ENCODE data around the gene JARID2. TPM values are rescaled to one million over a fixed set of nuclear protein-coding genes. Genes with fewer than 3 reads are reported as not detected.

JARID2 gene
- total RNA-seq, 4 donors from 2014 or later: 11.6 to 22.5 (median 16.4) TPM

GRCh38 chr6:15256538-15257271, 10.8 kb downstream of the JARID2 start:
- Histone ChIP-seq H3K4me1 (peaks cover 87 to 91% of the 10 kb centered on the region in 2 donors), H3K36me3 (no peaks in the 10 kb centered on the region), H3K27me3 (no peaks in the 10 kb centered on the region), H3K27ac (peak overlapping the region; percentile 89 to 98 (median 95)), H3K9me3 (no peaks in the 10 kb centered on the region), H3K4me3 (no peak overlapping the region)
- no peak for TF ChIP-seq POLR2A (IDR thresholded peaks at IDR 0.05)
- TF ChIP-seq, protein P1, sequence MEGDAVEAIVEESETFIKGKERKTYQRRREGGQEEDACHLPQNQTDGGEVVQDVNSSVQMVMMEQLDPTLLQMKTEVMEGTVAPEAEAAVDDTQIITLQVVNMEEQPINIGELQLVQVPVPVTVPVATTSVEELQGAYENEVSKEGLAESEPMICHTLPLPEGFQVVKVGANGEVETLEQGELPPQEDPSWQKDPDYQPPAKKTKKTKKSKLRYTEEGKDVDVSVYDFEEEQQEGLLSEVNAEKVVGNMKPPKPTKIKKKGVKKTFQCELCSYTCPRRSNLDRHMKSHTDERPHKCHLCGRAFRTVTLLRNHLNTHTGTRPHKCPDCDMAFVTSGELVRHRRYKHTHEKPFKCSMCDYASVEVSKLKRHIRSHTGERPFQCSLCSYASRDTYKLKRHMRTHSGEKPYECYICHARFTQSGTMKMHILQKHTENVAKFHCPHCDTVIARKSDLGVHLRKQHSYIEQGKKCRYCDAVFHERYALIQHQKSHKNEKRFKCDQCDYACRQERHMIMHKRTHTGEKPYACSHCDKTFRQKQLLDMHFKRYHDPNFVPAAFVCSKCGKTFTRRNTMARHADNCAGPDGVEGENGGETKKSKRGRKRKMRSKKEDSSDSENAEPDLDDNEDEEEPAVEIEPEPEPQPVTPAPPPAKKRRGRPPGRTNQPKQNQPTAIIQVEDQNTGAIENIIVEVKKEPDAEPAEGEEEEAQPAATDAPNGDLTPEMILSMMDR (IDR thresholded peaks at IDR 0.05 in 4 of 5, conservative IDR thresholded peaks at IDR 0.05 in 1 of 5): no peak
- ATAC-seq (peak in 1 of 2 donors; percentile 70), DNase-seq (peak in 1 of 2 donors; percentile 47)
- intact Hi-C loops (cut with DNase I; ENCODE audit: low total_unique reads): no loop called here
- in situ Hi-C loops (cut with MboI; ENCODE audit: low sequenced_read_pairs in 4 of 4): loop anchor here (25.0 kb wide), 5 partner anchors 106 to 356 kb away; no protein-coding TSS in a partner anchor

- in situ Hi-C loops (cut with MboI; ENCODE audit: low sequenced_read_pairs in 4 of 4) (loop anchor here (25.0 kb wide), 5 partner anchors 105 to 355 kb away; no protein-coding TSS in a partner anchor), intact Hi-C loops (cut with DNase I; ENCODE audit: low total_unique reads) (no loop called here)
- peak overlapping the region in 3 of 4 donors; percentile 4 to 97 (median 93) for H3K27ac ChIP-seq
- H3K4me3 ChIP-seq: no peak overlapping the region
- DNase-seq (no peak), ATAC-seq (no peak)
- H3K27me3 ChIP-seq: no peaks in the 10 kb centered on the region
- peaks cover 85 to 87% of the 10 kb centered on the region in 2 donors for H3K4me1 ChIP-seq
- H3K36me3 ChIP-seq: no peaks in the 10 kb centered on the region
- H3K9me3 ChIP-seq: no peaks in the 10 kb centered on the region
- TF ChIP-seq POLR2A (IDR thresholded peaks at IDR 0.05): no peak
- TF ChIP-seq, protein P1 (IDR thresholded peaks at IDR 0.05 in 4 of 5, conservative IDR thresholded peaks at IDR 0.05 in 1 of 5): no peak
Measured at GRCh38 chr6:15257357-15258132, 11.7 kb downstream of the JARID2 start.

DNA sequence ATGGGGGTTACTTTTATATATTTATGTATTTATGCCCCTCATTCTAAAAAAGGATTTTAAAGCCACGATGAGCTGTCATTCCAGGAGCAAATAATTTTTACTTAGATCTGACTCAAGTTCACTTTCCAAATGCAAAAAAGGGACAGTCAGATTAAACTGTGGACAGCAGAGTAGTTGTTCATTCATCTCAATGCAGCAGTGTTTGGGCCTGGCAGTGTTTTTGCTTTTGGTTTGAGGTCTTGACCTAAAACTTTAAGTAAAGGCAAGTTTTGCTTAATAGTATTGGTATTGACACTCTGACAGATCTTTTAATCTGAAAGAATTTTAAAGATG, 13.9 kb downstream of the JARID2 start:
- no peak overlapping the region for H3K4me3 ChIP-seq
- no peaks in the 10 kb centered on the region for H3K36me3 ChIP-seq
- H3K4me1 ChIP-seq: peaks cover 80 to 88% of the 10 kb centered on the region in 2 donors
- no peak for TF ChIP-seq POLR2A (IDR thresholded peaks at IDR 0.05)
- TF ChIP-seq, protein P1 (IDR thresholded peaks at IDR 0.05 in 4 of 5, conservative IDR thresholded peaks at IDR 0.05 in 1 of 5): no peak
- H3K27me3 ChIP-seq: no peaks in the 10 kb centered on the region
- ATAC-seq (no peak), DNase-seq (no peak)
- H3K27ac ChIP-seq: peak overlapping the region; percentile 11 to 59 (median 26)
- intact Hi-C loops (cut with DNase I; ENCODE audit: low total_unique reads): no loop called here
- in situ Hi-C loops (cut with MboI; ENCODE audit: low sequenced_read_pairs in 4 of 4): loop anchor here (25.0 kb wide), 5 partner anchors 103 to 353 kb away; no protein-coding TSS in a partner anchor
- H3K9me3 ChIP-seq: no peaks in the 10 kb centered on the region

DNA sequence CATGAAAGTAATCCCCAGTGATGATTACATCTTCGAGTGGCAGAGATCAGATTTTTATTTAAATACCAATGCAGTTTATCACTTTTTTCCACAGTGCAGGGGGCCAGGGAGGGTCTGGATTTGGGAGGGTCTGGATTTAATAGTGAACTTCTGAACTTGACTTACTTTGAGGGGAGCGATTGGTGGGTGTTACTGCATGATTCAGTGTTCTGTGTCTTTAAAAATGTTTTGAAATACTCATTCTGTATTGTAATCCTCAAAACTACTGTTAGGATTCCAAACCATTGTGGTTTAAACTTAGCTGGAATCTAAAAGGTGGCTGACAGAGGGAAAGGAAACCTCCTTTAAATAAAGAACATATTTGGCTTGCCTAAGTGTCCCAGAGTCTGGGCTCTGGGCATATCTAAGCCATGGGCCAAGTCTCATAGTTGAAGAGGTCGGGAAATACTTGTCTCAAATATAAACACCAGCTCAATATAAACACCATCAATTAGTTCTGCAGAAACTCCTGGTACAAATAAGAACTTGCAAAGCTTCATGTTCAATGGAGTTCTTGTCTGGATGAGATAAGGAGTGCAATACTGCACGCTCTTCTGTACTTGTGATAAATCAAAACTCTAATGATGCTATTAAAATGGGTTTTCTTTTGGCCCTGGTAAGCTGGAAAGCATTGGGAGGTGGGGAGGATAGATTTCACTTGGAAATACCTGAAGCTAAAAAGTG, 14.4 kb downstream of the JARID2 start:
- TF ChIP-seq POLR2A (IDR thresholded peaks at IDR 0.05): no peak
- TF ChIP-seq, protein P1 (IDR thresholded peaks at IDR 0.05 in 4 of 5, conservative IDR thresholded peaks at IDR 0.05 in 1 of 5): no peak
- H3K27ac ChIP-seq: peak overlapping the region; percentile 11 to 59 (median 26)
- in situ Hi-C loops (cut with MboI; ENCODE audit: low sequenced_read_pairs in 4 of 4) (loop anchor here (25.0 kb wide), 5 partner anchors 102 to 352 kb away; no protein-coding TSS in a partner anchor), intact Hi-C loops (cut with DNase I; ENCODE audit: low total_unique reads) (no loop called here)
- no peaks in the 10 kb centered on the region for H3K27me3 ChIP-seq
- DNase-seq (no peak), ATAC-seq (no peak)
- H3K36me3 ChIP-seq: no peaks in the 10 kb centered on the region
- H3K4me3 ChIP-seq: no peak overlapping the region
- no peaks in the 10 kb centered on the region for H3K9me3 ChIP-seq
- H3K4me1 ChIP-seq: peaks cover 80 to 88% of the 10 kb centered on the region in 2 donors

All from gastrocnemius medialis (tissue), 4 donors.